Measurements from ENCODE around the gene SPAG16.

SPAG16 gene

DNA sequence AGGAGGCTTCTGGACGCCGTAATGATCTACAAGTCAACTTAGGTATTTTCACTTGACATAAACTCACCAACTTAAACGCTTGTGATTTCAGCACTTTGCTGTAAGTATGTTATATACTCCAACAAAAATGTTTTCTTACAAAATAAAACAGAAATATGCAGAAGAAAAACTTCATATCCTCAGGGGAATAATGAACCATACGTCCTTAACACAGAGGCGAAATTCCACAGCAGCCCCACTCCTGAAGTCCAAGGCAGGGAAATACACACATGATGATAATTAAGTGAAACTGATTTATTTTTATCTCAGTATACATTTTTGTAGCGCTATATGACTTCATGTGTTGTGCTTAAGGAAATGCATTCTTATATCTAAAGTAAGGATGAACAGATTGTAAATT is 791.2 kb downstream of the SPAG16 start:
- in situ Hi-C loops (cut with HindIII; ENCODE audit: low pct_ligation_motif_present, low pct_unique_long_range_greater_than_20kb, low sequenced_read_pairs), result no loop called here

GRCh38 chr2:214076527-214076926 is 792.3 kb downstream of the SPAG16 start:
- DNase-seq, result peak; percentile 89
- in situ Hi-C loops (cut with HindIII; ENCODE audit: low pct_ligation_motif_present, low pct_unique_long_range_greater_than_20kb, low sequenced_read_pairs), result no loop called here

More for the DNA sequence above, 791.2 kb downstream of the SPAG16 start:
- DNase-seq, result no peak

DNA sequence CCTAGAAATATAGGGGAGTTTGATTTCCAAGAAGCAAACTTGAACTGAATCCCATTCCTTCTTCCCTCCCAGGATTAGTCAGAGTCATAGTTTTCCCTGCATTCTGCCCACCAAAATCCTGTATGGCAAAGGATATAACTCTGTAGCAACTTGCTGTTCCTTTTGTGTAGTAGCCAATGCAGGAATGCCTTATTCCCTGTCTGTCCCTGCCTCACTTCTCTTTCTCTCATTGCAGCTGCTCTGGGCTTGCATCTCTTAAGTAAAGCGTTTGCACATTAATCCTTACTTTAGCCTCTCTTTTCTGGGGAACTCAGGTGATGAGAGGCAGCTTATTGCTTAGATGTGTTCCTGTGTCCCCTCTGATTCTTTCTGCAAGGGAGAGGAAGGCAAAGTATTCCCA is 793.5 kb downstream of the SPAG16 start:
- in situ Hi-C loops (cut with HindIII; ENCODE audit: low pct_ligation_motif_present, low pct_unique_long_range_greater_than_20kb, low sequenced_read_pairs), result no loop called here
- DNase-seq, result no peak

GRCh38 chr2:214079032-214079431 is 794.8 kb downstream of the SPAG16 start:
- in situ Hi-C loops (cut with HindIII; ENCODE audit: low pct_ligation_motif_present, low pct_unique_long_range_greater_than_20kb, low sequenced_read_pairs), result no loop called here
- DNase-seq, result peak; percentile 23

DNA sequence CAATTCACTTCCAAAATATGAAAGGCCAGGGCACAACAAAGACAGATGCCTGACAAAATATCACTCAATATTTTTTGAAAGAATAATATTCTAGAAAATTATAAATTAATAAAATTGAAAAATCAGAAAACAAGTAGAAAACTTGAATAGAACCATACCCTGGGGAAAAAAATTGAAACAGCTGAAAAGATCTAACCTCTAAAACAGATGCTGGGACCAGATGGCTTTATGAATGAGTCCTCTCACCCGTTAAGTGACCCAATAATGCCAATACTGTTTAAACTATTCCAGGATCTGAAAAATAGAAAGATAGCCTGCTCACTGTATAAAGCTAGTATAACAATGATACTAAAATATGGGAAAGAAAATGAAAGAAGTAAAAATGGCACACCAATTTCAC is 804.3 kb downstream of the SPAG16 start:
- no peak for DNase-seq
- in situ Hi-C loops (cut with HindIII; ENCODE audit: low pct_ligation_motif_present, low pct_unique_long_range_greater_than_20kb, low sequenced_read_pairs), result no loop called here

- DNase-seq, result no peak
- in situ Hi-C loops (cut with HindIII; ENCODE audit: low pct_ligation_motif_present, low pct_unique_long_range_greater_than_20kb, low sequenced_read_pairs), result no loop called here
These were observed 812.0 kb downstream of the SPAG16 start for GRCh38 chr2:214096208-214096715.

GRCh38 chr2:214098811-214099210 is 814.5 kb downstream of the SPAG16 start:
- no peak for DNase-seq
- in situ Hi-C loops (cut with HindIII; ENCODE audit: low pct_ligation_motif_present, low pct_unique_long_range_greater_than_20kb, low sequenced_read_pairs), result no loop called here

DNA sequence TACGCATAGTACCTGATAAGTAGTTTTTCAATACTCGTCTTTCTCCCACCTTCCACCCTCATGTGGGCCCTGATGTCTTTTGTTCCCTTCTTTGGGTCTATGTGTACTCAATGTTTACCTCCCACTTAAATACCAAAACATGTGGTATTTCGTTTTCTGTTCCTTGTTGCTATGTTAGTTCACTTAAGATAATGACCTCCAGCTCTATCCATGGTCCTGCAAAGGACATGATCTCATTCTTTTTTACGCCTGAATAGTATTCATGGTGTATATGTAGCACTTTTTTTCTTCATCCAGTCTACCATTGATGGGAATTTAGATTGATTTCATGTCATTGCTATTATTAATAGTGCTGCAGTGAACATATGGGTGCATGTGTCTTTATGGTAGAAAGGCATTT is 816.2 kb downstream of the SPAG16 start:
- in situ Hi-C loops (cut with HindIII; ENCODE audit: low pct_ligation_motif_present, low pct_unique_long_range_greater_than_20kb, low sequenced_read_pairs), result no loop called here
- no peak for DNase-seq

DNA sequence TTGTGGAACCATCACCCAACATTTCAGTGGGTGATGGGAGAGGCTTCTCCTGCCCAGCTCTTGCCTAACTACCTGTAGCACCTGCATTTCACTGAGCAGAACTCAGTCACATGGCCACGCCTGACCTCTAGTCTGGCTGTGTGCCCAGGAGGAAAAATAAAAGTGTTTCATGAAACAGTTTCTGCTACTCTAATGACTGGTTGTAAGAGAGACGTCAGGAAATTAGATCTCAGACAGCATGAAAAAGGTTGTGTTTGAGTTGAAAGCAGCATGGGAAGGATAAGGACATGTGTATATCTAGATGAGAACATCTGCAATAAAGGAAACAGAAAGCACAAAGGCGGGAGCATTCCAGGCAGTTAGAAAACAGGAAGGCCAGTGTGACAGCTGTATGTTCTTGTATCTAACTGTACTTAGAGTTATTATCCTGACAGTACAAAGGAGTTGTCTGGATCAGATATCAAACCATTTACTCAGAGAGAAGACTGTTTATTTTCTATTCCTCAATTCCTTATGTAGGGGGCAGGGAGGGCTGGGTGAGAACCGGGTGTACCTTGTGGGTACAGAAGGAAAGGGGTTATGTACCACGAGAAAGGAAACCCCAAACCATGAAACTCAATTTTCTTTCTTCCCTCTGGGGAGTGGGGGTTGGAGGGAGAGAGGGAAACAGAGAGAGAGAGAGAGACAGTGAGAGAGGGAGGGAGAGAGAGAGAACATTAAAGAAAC is 819.2 kb downstream of the SPAG16 start:
- in situ Hi-C loops (cut with HindIII; ENCODE audit: low pct_ligation_motif_present, low pct_unique_long_range_greater_than_20kb, low sequenced_read_pairs), result no loop called here
- DNase-seq, result no peak

- no peak for DNase-seq
- in situ Hi-C loops (cut with HindIII; ENCODE audit: low pct_ligation_motif_present, low pct_unique_long_range_greater_than_20kb, low sequenced_read_pairs), result no loop called here
These were observed 820.0 kb downstream of the SPAG16 start for GRCh38 chr2:214104219-214104618.

- in situ Hi-C loops (cut with HindIII; ENCODE audit: low pct_ligation_motif_present, low pct_unique_long_range_greater_than_20kb, low sequenced_read_pairs), result no loop called here
- DNase-seq, result no peak
These were observed 820.7 kb downstream of the SPAG16 start for GRCh38 chr2:214104967-214105366.

DNA sequence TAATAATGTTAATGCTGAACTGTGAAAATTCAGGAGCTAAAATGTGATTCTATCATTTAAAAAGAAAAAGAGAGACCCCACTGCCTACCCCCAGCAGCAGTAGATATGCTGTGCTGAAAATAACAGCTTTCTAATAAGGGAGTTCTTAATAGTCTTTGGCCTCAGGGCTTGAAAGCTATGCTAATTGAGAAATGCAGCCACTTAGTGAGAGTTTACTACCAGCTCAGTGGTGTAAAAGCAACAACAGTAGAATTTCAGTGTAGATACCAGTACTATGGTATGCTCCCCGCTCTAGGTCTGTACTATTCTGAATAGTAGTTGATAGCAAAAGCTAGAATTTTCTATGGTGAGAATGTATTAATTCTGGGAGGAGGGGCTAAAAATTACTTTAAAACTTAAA is 823.5 kb downstream of the SPAG16 start:
- in situ Hi-C loops (cut with HindIII; ENCODE audit: low pct_ligation_motif_present, low pct_unique_long_range_greater_than_20kb, low sequenced_read_pairs), result no loop called here

GRCh38 chr2:214108598-214108997 is 824.3 kb downstream of the SPAG16 start:
- DNase-seq, result no peak
- in situ Hi-C loops (cut with HindIII; ENCODE audit: low pct_ligation_motif_present, low pct_unique_long_range_greater_than_20kb, low sequenced_read_pairs), result no loop called here

More for the DNA sequence above, 823.5 kb downstream of the SPAG16 start:
- DNase-seq, result no peak

DNA sequence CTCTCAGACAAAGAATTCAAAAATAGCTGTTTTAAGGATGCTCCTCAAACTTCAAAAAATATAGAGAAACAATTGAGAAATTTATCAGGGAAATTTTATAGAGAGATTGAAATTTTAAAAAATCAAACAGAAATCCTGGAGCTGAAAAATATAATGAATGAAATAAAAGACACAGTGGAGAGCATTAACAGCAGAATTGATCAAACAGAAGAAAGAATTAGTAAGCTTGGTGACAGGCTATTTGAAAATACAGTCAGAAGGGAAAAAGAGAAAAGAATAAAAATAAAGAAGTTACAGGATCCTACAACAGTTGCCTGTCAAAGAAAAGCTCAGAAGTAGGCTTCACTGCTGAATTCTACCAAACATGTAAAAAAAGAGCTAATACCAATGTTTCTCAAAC is 832.8 kb downstream of the SPAG16 start:
- DNase-seq, result no peak
- in situ Hi-C loops (cut with HindIII; ENCODE audit: low pct_ligation_motif_present, low pct_unique_long_range_greater_than_20kb, low sequenced_read_pairs), result no loop called here

- DNase-seq, result peak; percentile 10
- in situ Hi-C loops (cut with HindIII; ENCODE audit: low pct_ligation_motif_present, low pct_unique_long_range_greater_than_20kb, low sequenced_read_pairs), result no loop called here
These were observed 841.9 kb downstream of the SPAG16 start for GRCh38 chr2:214126135-214126534.

DNA sequence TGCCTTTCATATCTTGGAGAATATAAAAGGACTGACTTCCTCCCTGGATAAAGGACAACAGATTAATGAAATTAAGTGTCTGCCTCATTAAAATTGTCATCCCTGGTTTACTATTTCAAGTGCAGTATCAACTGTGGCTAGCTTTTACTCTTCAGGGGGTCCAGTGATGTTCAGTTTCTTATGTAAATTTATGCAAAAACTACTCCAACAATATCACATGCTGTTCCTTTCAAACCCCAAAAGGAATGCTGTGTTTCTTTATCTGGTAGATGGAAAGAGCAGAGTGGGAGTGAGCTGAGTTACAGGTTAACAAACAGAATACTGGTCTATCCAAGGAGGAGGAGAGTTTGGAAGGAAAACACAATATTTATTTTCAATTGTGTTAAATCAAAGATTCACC is 842.9 kb downstream of the SPAG16 start:
- in situ Hi-C loops (cut with HindIII; ENCODE audit: low pct_ligation_motif_present, low pct_unique_long_range_greater_than_20kb, low sequenced_read_pairs), result no loop called here
- DNase-seq, result no peak

DNA sequence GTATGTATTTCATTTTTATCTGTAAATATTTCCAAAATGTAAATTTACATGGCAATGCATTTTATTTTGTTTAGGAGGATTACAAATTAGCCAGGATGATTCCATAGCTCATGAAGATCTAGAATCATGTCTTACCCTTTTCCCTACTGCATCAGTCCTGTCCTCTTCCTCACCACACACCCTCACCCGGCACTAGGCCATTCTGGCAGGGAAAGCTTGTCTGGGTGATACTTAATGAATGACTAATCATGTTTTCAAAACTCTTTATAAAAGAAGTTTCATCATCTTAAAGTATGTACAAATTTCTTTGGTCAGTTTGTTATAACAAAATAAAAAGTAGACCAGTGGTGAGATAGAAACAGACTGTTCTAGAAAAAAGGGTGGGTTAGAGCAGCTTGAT is 843.3 kb downstream of the SPAG16 start:
- no peak for DNase-seq
- in situ Hi-C loops (cut with HindIII; ENCODE audit: low pct_ligation_motif_present, low pct_unique_long_range_greater_than_20kb, low sequenced_read_pairs), result no loop called here

- no peak for DNase-seq
- in situ Hi-C loops (cut with HindIII; ENCODE audit: low pct_ligation_motif_present, low pct_unique_long_range_greater_than_20kb, low sequenced_read_pairs), result no loop called here
These were observed 843.8 kb downstream of the SPAG16 start for GRCh38 chr2:214128040-214128439.

GRCh38 chr2:214130114-214130513 is 845.9 kb downstream of the SPAG16 start:
- in situ Hi-C loops (cut with HindIII; ENCODE audit: low pct_ligation_motif_present, low pct_unique_long_range_greater_than_20kb, low sequenced_read_pairs), result no loop called here
- peak; percentile 19 for DNase-seq

DNA sequence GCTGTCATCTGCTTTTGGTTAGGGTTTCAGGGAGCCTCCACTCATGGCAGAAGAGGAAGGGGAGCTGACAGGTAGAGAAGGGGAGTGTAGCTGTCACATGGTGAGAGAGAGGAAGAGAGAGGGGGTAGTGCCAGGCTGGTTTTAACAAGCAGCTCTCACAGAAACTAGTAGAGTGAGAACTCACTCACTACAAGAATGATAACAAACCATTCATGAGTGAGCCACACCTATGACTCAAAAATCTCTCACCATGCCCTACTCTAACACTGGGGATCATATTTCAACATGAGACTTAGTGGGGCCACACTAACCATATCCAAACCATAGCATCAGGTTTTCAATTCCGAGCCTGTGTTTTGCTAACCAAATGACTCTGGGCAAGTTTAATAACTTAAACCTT is 851.7 kb downstream of the SPAG16 start:
- DNase-seq, result no peak
- in situ Hi-C loops (cut with HindIII; ENCODE audit: low pct_ligation_motif_present, low pct_unique_long_range_greater_than_20kb, low sequenced_read_pairs), result no loop called here

Data from ACHN (cell line).